Hindlimb muscle (tissue), 1 donor: ENCODE measurements around the gene IFFO2. TPM values are rescaled to one million over a fixed set of nuclear protein-coding genes. Genes with fewer than 3 reads are reported as not detected.

ENCODE experiments used
- DNase-seq: peaks from one replicate; pipeline ENCODE4 v3.0.0-alpha.2; 2013
- polyA plus RNA-seq: library from polyadenylated mRNA; unstranded; fragments of 120-200 nt; gene quantifications from one replicate; pipeline ENCODE4 v1.2.1, GENCODE V29; 2013; ENCODE audit not compliant: insufficient read length

IFFO2 gene
- polyA plus RNA-seq, 1 donor: 6.2 TPM

DNA sequence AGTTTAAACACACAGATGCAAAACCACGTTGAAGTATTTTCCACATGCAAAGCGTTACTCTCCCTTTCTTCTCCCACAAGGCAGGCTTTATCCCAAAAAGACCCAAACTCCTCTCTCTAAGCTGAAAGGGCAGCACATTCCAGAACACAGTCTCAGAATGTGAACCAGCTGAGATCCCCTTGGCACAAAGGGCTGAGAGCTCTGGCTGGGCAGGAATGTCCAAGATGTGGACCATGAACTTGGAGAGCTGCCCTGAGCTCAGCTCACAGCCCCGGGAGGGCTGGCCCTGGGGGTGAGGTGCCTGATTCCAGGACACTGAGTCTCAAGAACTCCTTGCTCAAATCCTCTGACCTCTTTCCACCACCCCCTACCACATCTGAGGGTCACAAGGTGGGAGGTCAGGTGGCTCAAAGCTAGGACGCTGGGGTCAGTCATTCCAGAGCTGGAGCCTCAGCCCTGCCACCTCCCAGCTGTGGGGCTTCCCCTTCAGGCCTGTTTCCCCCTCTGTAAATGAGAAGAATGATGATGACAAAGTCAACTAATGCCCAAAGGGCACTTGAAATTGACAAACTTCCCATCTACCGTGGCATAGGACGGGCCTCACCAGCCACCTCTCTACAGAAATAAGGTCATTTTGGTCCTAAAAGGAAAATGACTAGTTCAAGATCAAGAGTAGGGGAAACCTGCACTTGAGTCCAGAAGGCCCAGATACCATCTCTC is 65.6 kb downstream of the IFFO2 start:
- DNase-seq: no peak

DNA sequence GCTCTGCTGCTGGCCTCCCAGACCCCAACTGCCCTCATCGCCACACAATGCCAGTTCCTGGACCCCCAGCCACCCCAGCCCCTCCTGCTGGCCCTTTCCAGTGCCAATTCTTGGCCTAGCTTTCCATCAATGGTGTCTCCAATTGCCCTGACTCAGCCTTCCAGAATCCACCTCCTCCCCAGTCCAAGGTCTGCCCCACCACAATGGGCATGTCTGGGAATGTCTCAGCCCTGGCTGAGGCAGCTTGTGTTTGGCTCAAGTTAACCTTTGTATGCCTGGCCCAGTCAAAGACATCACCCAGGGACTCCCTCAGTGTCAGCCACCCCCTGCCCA is 70.5 kb downstream of the IFFO2 start:
- no peak for DNase-seq

DNA sequence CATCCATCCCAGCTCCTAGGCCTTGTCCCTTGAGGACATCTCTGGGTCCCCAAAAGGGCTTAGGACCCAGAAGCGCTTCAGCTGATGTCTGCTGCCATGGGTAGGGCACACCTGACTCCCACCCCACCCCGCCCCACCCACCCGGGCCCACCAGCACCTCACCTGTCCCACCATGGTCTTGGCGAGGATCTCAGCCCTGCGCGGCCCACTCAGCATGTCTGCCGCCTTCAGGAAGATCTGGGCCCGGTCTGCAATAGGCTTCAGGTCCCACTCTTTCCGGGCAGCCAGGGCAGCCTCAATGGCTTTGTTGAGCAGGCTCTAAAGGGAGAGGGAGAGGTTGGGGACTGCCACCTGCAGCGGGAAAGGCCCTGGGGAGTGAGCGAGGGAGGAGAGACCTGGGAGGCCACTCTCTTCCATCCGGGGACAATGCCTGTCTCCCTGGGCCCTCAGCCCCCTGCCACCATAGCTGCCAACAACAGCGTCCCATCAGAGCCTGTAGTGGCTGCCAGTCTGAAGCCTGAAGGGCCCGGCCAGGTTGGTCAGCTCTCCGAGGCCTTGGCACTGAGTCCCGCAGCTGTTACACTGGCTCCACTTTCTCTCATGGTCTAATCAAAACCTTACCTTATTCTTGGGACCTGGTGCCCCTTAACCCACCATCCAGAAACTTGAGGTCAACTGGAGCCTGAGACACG is 71.0 kb downstream of the IFFO2 start:
- DNase-seq: no peak

DNA sequence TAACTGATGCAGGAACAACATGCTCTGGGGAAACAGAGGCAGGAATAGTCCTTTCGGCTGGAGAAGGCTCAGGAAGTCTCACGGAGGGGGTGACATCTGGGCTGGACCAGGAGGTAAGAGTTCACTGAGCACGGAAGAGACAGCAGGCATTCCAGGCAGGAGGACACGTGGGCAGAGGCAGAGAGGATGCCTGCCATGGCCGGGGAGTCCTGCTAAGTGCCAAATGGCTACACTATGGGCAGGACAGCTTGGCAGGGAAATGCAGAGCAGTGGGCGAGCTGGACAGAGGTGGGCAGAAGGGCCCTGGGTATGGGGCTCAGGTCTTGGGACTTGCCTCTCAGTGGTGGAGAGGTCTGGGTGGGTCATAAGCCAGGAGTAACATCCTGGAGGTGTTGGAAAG is 71.7 kb downstream of the IFFO2 start:
- no peak for DNase-seq

DNA sequence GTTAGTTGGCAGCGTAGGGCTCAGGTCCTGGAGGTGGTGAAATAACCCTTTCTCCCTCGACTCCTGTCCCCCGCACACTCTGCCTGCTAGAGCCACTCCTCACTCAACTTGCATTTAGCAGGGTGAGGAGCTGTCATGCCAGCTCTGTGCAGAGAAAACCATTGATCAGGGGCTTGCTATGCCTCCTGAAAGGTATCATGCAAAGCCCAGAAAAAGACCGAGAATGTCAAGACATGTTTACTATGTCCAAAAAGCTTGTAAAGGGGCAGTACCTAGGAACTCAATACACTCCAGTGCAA is 72.1 kb downstream of the IFFO2 start:
- DNase-seq: no peak

DNA sequence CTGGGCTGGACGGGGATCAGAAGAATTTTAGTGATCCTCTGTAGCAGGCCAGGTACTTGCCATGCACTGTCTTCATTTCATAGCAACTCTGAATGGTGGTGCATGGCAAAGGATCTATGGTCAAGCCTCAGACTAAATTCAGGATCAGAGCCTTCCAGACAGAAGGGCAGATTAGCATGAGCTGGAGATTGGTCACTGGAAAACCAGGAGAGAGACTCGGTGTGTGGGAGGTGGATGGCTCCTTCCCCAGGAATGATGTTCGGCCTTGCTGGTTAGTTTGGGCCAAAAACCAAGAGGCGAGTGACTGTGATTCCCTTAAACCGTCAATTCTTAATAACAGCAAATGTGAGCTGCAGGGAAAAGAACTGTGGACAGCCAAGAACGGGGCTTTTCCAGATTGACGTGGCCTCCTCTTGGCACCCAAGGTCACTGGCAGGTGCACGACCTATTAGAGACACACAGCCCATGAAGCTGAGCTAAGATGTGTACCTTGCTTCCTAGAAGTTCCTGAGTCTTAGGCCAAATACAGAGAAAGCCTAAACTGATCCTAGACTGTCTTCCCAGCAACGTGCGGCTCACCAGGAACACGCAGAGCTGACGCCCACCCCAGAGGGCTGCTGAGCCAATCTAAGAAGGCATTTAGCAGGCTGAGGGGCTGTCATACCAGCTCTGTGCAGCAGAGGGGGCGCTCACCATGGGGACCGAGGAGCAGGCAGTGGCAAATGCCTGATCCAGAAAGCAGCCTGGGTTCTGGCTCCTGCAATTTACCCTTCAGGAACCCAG is 72.6 kb downstream of the IFFO2 start:
- DNase-seq: peak; percentile 62

DNA sequence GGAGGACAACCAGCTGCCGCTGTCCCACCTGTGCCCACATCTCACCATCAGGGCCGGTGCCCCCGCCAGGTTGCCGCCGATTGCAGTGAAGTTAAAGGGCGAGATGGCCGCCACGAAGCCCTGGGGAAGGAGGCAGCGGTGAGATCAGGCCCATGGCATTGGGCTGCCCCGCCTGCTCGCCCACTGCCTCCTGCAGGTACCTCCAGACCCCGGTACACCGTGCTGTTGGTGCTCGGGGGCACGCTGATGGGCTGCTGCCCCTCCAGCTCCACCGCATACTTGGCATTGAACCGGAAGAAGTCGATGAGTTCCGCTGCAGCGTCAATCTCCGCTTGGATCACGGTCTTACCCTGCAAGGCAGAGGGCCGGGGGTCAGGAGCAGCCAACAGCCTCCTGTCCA is 73.4 kb downstream of the IFFO2 start:
- DNase-seq: no peak

DNA sequence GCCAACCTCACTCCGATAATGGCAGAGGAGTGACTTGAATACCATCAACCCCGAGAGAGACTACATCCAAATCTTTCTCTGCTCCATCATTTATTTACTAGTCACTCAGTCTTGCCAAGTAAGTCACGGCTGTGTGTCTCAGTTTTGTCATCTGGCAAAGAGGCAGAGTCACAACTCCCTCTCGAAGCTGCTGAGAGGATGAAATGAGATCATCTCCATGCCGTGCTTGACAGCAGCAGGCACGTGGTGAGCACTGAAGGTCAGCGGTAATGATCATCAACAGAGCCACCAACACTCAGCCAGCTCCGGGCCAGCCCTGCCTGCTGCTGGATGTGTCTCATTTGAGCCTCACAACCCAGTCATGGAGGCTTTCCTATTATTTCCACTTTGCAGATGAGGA is 74.0 kb downstream of the IFFO2 start:
- no peak for DNase-seq

DNA sequence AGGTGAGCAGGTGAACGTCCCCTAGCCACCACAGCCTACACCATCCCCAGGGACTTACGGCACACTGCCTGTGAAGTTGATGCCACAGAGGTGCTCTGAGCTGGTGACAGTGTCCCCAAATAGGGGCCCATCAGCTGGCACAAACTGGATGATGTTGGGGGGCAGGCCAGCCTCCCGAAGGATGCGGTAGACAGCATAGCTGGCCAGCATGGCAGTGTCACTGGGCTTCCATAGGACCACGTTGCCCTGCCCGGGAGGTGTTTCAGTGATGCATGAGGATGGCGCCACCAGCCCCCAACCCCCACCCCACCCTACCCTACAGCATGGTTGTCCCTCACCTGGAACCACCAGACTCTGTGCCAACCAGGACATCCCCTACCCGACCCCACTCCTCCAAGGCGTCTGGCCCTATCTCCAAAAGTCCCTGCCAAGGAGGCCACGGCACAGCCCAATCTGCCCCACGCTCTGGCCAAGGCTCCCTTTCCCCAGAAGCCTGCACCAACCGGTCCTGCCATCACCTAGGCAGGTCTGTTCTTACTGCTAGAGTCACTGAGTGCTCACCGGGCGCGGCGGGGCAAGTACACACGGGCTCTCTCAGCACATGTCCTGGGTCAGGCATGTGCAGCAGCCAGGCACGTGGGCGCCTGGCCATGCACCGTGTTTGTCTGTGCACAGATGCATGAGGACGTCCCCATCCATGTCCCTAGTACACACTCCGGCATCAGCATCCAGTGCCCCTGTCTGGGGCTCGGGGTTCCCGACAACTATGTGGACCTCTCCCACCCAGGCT is 74.6 kb downstream of the IFFO2 start:
- DNase-seq: no peak

DNA sequence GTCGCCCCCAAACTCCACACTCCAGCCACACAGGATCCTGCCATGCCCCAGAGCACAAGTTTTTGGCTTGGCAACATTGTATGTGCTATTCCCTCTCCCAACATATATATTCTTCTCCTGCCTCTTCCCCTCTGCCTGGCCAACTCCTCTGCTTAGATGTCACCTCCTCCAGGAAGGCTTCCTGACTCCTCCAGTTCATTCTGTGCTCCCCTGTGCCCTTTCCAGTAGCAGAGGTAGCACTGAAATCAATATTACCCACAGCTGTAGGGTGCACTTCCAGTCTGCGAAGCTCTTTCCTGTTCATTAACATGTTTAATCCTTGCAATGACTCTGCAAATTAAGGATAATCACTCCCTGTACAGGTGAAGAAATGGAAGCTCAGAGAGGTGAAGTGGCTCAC is 75.3 kb downstream of the IFFO2 start:
- no peak for DNase-seq

DNA sequence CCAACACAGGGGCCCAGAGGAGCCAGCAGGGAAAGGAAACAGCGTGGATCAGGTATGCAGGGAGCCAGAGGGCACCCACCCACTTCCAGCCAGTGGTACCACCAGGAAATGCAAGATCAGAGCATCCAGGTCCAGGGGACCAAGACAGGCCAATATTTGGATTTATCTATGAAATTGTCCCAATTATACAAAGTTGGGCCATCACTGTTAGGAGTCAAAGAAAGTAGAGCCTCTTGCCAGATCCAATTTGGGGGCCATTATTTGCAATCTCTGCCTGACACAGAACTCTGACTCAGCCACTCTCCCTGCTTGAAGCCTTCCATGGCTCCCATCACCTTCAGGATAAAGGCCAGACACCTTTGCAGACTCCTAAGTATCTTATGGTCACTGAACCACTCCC is 75.9 kb downstream of the IFFO2 start:
- DNase-seq: no peak

DNA sequence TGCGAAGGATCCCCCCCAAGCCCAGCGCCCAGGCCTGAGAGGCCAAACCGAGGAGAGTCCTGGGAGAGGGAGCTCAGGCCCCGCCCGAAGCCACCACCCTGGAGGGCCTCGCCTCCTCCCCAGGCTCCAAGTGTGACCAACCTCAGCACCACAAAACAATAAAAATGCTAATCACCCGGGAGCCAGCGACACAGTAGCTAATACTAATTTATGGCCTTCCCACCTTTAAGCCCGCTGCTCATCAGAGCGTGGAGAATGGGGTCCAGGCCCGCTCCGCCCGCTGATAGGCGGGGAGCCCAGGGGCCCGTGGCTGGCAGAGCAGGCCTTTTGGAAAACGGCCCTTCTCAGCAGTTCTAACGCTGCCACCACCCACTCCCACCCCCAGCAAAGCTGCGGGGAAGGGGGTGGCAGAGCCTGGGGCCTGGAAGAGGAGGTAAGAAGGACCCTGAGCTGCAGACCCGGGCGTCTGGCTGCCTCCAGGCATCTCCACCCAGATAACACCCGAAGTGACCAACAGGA is 76.6 kb downstream of the IFFO2 start:
- DNase-seq: no peak

DNA sequence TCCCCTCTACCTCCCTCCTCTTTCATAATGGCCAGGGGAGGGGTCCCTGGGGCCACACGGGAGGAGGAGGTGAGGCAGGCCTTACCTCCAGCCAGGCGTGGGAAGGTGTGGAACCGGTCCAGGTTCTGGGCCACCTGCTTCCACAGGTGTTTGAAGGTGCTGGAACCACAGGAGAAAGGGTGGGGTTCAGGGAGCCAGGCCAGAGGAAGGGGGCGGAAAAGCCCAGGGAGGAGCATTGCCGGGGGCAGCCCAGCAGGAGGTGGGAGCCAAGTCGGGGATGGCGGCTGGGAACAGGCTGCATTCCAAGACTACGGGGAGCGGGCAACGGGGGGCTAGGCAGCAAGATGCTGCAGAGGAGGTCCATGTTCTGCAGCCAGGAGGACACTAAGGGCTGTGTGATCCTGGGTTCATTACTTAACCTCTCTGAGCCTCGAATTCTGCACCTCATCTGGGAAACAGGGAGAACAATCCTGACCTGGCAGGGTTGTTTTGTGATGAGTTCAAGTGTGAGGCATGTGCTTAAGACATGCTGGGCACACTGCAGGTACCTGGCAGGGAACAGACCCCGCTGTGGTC is 77.2 kb downstream of the IFFO2 start:
- DNase-seq: no peak

DNA sequence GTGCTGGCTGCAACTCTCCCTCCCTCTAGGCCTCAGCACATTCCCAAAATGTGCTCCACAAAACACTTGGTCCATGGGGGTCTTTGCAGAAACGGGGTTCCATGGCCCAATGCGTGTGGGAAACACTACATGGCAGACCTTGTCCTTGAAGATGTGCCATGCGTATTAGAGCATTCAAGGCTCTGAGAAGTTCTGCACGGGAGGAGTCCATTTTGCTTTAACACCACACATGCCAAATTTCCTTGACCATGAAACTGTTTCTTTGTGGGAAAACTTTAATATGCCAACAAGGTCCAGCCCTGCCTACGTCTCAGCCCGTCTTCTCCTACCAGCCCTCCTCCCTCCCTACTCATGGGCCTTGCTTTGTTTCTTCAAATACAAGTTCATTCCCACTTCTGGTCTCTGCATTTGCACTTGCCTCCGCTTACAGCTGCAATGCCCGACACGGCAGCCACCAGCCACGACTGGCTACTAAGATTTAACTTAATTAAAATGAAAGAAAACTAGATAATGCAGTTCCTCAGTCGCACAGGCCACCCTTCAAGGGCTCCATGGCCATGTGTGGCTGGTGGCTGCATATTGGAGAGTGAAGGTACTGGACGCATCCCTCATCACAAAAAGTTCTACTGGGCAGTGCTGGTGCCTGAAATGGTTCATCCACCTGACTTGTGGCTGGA is 77.8 kb downstream of the IFFO2 start:
- no peak for DNase-seq

DNA sequence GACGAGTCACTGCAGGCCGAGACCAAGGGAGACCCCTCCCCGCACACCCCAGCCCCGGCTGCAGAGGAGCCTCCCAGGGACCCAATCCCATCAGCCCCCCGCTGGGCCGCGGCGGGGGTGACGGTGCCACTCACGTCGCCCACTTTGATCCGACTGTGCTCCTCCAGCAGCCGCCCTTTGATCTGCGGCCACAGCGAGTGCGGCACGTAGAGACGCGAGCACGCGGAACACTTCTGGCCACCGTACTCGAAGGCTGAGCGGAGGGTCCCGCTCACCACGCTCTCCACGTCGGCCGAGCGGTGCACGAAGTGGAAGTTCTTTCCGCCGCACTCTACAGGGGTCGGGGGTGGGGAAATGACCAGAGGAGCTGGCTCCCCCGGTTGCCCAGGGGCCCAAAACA is 79.2 kb downstream of the IFFO2 start:
- no peak for DNase-seq

DNA sequence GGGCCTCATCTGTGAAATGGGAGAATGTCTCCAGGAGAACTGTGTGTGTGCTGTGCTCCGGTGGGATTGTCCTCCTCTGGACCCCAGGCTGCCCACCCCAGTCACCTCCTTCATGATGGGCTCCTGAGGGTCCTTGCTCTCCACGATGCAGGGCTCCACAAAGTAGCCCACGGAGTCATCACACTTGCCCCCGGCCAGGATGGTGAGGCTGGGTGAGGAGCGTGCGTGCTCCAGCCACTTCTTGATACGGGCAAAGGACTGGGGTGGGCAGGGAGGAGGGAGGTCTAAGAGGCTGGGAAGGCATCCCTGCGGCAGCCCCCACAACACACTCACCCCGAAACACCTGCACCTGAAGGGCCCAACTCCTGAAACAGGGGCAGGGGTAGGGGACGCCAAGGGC is 80.3 kb downstream of the IFFO2 start:
- DNase-seq: no peak

DNA sequence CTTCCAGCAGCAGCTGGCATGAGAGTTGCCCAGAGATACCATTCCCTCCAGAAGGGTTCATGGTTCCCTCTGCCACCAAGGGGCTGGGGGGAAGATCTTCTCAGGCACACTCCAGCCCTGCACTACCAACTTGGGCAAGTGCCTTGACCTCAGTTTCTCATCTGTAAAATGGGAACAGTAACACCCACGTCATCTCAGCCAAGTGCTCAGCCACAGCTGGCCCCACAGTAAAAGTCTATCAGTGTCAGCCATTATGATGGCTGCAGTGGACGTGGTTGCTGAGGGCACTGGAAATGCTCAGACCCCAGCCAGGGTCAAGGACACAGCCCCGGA is 80.7 kb downstream of the IFFO2 start:
- DNase-seq: no peak

DNA sequence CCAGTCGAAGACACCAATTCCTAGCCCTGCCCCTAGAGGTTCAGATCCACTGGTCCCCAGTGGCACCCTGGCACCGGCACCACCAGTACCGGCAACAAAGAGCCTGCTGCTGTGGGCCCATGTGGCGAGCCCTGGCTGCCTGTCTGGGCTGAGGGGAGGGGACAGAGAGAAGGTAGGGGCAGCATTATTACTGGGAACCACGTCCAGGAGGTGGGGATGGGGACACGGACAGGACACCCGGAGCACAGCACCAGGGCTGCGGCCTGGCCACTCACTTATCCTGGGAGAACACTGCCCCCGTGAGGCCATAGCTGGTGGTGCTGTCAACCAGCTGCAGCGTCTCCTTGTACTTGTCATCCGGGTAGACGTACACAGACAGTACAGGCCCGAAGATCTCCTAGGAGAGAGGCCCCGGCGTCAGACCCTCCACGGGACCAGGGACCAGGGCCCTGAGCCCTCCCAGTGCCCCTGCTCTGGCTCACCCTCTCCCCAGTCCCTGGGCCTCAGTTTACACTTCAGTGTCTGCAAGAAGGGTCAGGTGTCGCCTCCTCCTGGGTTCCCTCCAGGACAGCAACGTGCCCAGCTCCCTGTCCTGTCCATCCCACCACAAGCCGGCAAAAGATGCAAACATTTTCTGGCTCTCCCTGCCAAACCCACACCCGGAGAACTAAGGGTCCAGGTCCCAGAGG is 81.2 kb downstream of the IFFO2 start:
- peak; percentile 84 for DNase-seq

DNA sequence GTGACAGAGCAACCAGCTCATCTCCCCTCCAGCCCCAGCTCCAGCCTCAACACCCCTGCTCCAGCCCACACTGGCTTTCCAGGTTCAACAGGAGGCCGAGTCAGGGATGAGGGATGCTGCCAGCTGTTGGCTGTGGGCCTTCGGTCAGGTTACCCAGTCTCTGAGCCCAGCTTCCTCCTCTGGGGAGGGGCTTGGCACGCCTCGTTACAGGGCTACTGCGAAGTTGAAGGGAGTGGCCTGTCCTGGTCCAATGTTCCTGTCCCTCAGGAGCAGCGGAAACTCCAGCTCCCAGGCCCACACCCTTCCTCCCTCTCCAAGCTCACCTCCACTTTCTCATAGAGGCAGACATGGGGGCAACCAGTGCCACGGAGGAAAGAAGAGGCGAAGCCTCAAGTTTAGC is 81.9 kb downstream of the IFFO2 start:
- peak; percentile 42 for DNase-seq

DNA sequence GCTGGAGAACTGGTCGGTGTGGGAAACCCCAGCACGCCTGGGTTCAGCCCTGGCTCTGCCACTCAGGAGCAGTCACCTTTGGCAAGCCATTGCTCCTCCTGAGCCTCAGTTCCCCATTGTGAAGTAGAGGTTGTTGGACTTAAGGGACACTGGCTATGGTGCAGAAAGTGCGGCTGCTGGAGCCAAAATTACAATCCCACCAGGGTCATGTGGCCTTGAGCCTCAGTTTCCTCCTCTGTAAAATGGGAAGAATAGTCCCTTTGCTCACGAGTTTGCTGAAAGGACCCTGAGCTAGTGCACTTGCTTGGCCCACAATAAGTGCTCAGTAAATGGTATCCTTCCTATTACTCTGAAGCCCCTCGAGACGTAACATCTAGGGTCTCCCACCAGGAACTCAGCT is 82.4 kb downstream of the IFFO2 start:
- no peak for DNase-seq

DNA sequence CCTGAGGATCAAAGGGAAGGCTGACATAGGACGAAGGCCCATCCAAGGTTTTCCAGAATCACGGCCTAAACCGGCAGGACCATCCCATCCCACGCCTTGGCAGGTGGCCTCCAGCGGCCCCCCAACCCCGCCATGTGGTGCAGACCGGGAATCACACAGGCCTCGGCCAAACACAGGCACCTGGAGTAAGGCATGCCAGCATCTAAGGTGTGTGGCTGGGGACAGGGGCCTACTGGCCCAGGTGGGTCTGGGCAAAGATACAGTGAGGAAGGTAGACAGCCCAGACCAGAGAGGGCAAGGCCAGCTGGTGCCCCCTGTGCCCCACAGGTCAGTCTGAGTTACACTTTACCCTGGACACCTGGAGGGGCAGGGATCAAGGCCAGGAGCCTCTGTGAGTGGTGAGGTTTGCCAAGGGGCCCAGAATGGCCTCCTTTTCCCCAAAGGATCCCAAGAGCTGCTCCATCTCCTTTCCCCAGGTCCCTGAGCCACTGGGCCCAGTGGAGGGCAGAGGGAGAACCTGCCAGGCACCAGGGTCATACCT is 84.3 kb downstream of the IFFO2 start:
- DNase-seq: no peak
